MCF 10A (cell line): ENCODE results near the gene TAOK1. TPM values are rescaled to one million over a fixed set of nuclear protein-coding genes. Genes with fewer than 3 reads are reported as not detected.

Experiments used
- BruUV-seq: library from RNA; stranded (reverse); fragments of 400-500 nt; replicated peaks from 2 replicates; lab custom pipeline; 2021; lab: Mats Ljungman, UMichigan
- CTCF ChIA-PET: fragments of 300-600 bp; sonication (Branson Sonifier 250); formaldehyde crosslinking; extraction: SDS; loops from one replicate; lab custom pipeline; 2021; ENCODE audit warnings: antibody characterized with exemption, inconsistent platforms; lab: Yijun Ruan, JAX
- POLR2A ChIA-PET: fragments of 300-600, 350-650 bp; sonication (Branson Sonifier 250); formaldehyde crosslinking; extraction: SDS; loops from one replicate; lab custom pipeline; 2020; ENCODE audit warnings: antibody characterized with exemption, inconsistent platforms; lab: Yijun Ruan, JAX
- DNase-seq: peaks from one replicate; pipeline ENCODE4 v3.0.0-alpha.2; 2018; ENCODE audit not compliant: unreplicated experiment
- H3K27ac Mint-ChIP-seq: one replicate; pipeline ENCODE4 v1.8.0; 2022; ENCODE audit warnings: mild to moderate bottlenecking, low read depth, mixed read lengths; ENCODE audit not compliant: unreplicated experiment
- H3K27me3 Mint-ChIP-seq: one replicate; pipeline ENCODE4 v1.8.0; 2022; ENCODE audit warnings: mixed read lengths; ENCODE audit not compliant: insufficient read depth, unreplicated experiment
- H3K36me3 Mint-ChIP-seq: one replicate; pipeline ENCODE4 v1.8.0; 2022; ENCODE audit warnings: mild to moderate bottlenecking, moderate library complexity, mixed read lengths; ENCODE audit not compliant: insufficient read depth, unreplicated experiment
- H3K4me1 Mint-ChIP-seq: one replicate; pipeline ENCODE4 v1.8.0; 2022; ENCODE audit warnings: mixed read lengths; ENCODE audit not compliant: insufficient read depth, unreplicated experiment
- H3K4me3 Mint-ChIP-seq: one replicate; pipeline ENCODE4 v1.8.0; 2022; ENCODE audit warnings: mild to moderate bottlenecking, moderate library complexity, mixed read lengths; ENCODE audit not compliant: unreplicated experiment
- H3K9me3 Mint-ChIP-seq: one replicate; pipeline ENCODE4 v1.8.0; 2022; ENCODE audit warnings: mixed read lengths; ENCODE audit not compliant: unreplicated experiment
- intact Hi-C: fragments of 100-400 bp; cut with micrococcal nuclease; formaldehyde crosslinking; loops from 2 replicates; pipeline ENCODE4 v1.14.1; 2022
- total RNA-seq: library from RNA; stranded (reverse); gene quantifications from 2 replicates; pipeline ENCODE4 v1.2.3, GENCODE V29; 2022
- TF ChIP-seq, protein P1 (sequence below): fragments of 200-600 bp; IDR thresholded peaks from one replicate; pipeline ENCODE4 v1.8.0; 2022; ENCODE audit warnings: antibody characterized with exemption, mild to moderate bottlenecking; ENCODE audit not compliant: unreplicated experiment

The TAOK1 gene
- total RNA-seq, 1 experiment from 2014 or later = 68.7 TPM

DNA sequence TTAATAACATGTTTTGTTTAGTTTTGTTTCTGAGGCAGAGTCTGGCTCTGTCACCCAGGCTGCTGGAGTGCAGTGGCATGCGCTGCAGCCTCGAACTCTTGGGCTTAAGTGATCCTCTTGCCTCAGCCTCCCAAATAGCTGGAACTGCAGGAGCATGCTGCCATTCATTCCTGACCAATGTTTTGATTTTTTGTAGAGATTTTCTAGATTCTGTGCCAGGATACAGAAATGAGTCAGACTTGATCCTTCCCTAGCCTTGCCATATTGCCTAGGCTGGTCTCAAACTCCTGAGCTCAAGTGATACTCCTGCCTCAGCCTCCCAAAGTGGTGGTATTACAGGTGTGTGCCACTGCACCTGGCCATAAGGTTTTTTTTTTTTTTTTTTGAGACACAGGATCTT is 17.7 kb downstream of the TAOK1 start:
- Mint-ChIP-seq H3K4me3 (no peak overlapping the region), H3K36me3 (peaks cover 31% of the 10 kb centered on the region), H3K4me1 (peaks cover 20% of the 10 kb centered on the region), H3K27me3 (no peaks in the 10 kb centered on the region), H3K27ac (no peak overlapping the region), H3K9me3 (no peaks in the 10 kb centered on the region)
- TF ChIP-seq, protein P1, sequence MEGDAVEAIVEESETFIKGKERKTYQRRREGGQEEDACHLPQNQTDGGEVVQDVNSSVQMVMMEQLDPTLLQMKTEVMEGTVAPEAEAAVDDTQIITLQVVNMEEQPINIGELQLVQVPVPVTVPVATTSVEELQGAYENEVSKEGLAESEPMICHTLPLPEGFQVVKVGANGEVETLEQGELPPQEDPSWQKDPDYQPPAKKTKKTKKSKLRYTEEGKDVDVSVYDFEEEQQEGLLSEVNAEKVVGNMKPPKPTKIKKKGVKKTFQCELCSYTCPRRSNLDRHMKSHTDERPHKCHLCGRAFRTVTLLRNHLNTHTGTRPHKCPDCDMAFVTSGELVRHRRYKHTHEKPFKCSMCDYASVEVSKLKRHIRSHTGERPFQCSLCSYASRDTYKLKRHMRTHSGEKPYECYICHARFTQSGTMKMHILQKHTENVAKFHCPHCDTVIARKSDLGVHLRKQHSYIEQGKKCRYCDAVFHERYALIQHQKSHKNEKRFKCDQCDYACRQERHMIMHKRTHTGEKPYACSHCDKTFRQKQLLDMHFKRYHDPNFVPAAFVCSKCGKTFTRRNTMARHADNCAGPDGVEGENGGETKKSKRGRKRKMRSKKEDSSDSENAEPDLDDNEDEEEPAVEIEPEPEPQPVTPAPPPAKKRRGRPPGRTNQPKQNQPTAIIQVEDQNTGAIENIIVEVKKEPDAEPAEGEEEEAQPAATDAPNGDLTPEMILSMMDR = no peak
- ChIA-PET CTCF (interaction anchor here (0.6 to 0.9 kb wide), 2 partner anchors 122 to 260 kb away, joined by 3 read pairs; no protein-coding TSS in a partner anchor), POLR2A (interaction anchor here (0.6 kb wide), 1 partner anchor 97 kb away, joined by 4 read pairs; no protein-coding TSS in a partner anchor)
- intact Hi-C loops = no loop called here
- BruUV-seq = no TSS peak
- DNase-seq = no peak

GRCh38 chr17:29409963-29410362 is 19.8 kb downstream of the TAOK1 start:
- ChIA-PET CTCF (interaction anchor here (0.6 to 0.9 kb wide), 2 partner anchors 11 to 992 kb away, joined by 3 read pairs; no protein-coding TSS in a partner anchor), POLR2A (no interaction called here)
- no peak for DNase-seq
- TF ChIP-seq, protein P1 = no peak
- Mint-ChIP-seq H3K4me1 (peaks cover 22% of the 10 kb centered on the region), H3K9me3 (no peaks in the 10 kb centered on the region), H3K36me3 (peaks cover 23% of the 10 kb centered on the region), H3K27me3 (no peaks in the 10 kb centered on the region), H3K27ac (peak overlapping the region; percentile 58), H3K4me3 (no peak overlapping the region)
- intact Hi-C loops = no loop called here
- no TSS peak for BruUV-seq

- TF ChIP-seq, protein P1 = no peak
- ChIA-PET POLR2A (interaction anchor here (0.9 to 1.3 kb wide), 3 partner anchors 9 to 119 kb away, joined by 4 to 7 read pairs (median 7); partner anchors contain the start of gene NUFIP2), CTCF (interaction anchor here (0.6 to 1.0 kb wide), 4 partner anchors 23 to 289 kb away, joined by 3 read pairs; no protein-coding TSS in a partner anchor)
- Mint-ChIP-seq H3K4me1 (peaks cover 22% of the 10 kb centered on the region), H3K4me3 (no peak overlapping the region), H3K9me3 (no peaks in the 10 kb centered on the region), H3K36me3 (peaks cover 20% of the 10 kb centered on the region), H3K27ac (no peak overlapping the region), H3K27me3 (no peaks in the 10 kb centered on the region)
- BruUV-seq = no TSS peak
- intact Hi-C loops = no loop called here
- DNase-seq = peak; percentile 39
Measured at GRCh38 chr17:29412780-29413565, 22.8 kb downstream of the TAOK1 start.

DNA sequence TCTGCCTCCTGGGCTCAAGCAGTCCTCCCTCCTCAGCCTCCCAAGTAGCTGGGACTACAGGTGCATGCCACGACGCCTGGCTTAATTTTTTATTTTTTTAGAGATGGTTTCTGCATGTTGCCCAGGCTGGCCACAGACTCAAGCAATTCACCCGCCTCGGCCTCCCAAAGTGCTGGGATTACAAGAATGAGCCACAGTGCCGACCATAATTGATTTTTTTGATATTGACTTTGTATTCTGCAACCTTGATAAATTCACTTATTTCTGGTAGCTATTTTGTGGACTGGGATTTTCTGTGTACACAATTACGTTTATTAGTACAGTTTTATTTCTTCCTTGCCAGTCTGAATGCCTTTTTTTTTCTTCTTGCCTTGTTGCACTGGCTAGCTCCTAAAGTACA is 30.0 kb downstream of the TAOK1 start:
- CTCF ChIA-PET = interaction anchor here (0.5 to 0.7 kb wide), 2 partner anchors 41 to 133 kb away, joined by 3 to 5 read pairs; no protein-coding TSS in a partner anchor
- BruUV-seq = no TSS peak
- POLR2A ChIA-PET = interaction anchor here (0.6 to 0.9 kb wide), 2 partner anchors 9 to 27 kb away, joined by 3 to 4 read pairs; no protein-coding TSS in a partner anchor

More for the DNA sequence above, 30.0 kb downstream of the TAOK1 start:
- no peaks in the 10 kb centered on the region for H3K9me3 Mint-ChIP-seq
- intact Hi-C loops = no loop called here
- no peaks in the 10 kb centered on the region for H3K4me1 Mint-ChIP-seq
- H3K27ac Mint-ChIP-seq = no peak overlapping the region
- H3K4me3 Mint-ChIP-seq = no peak overlapping the region
- peaks cover 36% of the 10 kb centered on the region for H3K36me3 Mint-ChIP-seq
- no peaks in the 10 kb centered on the region for H3K27me3 Mint-ChIP-seq
- TF ChIP-seq, protein P1 = no peak
- no peak for DNase-seq
